ENCODE results near the gene TUBA8.
"Not testable (repeated sequence)": the region's sequence is repeated elsewhere in the genome, so short reads cannot be mapped to it uniquely, and the experiment has no call there.

Gene TUBA8

DNA sequence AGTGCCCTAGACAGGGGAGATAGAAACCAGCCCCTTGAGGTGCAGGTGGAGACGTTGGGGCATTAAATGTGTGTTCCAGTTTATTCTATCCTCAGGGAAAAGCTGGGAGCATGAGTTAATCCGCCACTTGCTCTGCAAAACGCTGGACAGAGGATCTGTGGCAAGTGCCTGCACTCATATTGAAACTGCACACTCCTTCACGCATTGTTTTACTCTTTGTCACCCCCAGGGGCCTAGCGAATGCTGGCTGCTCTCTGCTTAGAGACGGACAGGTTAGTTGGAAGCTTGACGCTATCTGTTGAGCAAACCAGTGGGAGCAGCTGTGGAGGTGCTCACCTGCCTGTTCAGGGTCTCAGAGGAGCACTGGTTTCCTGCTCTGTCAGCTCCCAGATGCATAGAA is 53.2 kb downstream of the TUBA8 start:
- H3K36me3 ChIP-seq (ENCODE audit: control insufficient read depth, insufficient read depth, low read length, severe bottlenecking); DNase-seq (ENCODE audit: low read depth); H3K4me1 ChIP-seq (ENCODE audit: control insufficient read depth, insufficient read depth, low read length); H3K9me3 ChIP-seq (ENCODE audit: control insufficient read depth, low read length); H3K9ac ChIP-seq (ENCODE audit: low read length); H3K27me3 ChIP-seq (replicated peaks; ENCODE audit: control insufficient read depth, insufficient read depth, low read length); H3K4me3 ChIP-seq (ENCODE audit: low read length): not testable (repeated sequence)

DNA sequence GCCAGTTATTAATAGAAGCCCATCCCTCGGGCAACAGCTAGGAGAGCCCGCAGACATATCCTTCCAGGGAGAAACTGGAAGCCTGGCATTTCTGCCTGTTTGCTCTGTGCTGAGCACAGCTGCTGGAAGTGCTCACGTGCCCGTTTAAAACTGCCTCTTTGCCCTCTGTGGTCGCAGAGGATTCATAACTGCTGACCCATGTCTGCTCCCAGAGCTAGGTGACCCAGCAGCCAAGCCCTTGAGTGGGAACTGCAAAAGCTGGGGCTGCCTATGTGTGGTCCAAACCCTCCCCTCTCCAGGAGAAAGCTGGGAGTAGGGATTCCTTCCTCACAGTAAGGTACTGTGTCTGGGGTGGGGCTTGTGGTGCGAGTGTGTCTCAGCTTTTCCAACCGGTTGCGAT is 54.0 kb downstream of the TUBA8 start:
- H3K4me1 ChIP-seq (ENCODE audit: control insufficient read depth, insufficient read depth, low read length); H3K4me3 ChIP-seq (ENCODE audit: low read length); H3K27me3 ChIP-seq (replicated peaks; ENCODE audit: control insufficient read depth, insufficient read depth, low read length); H3K9ac ChIP-seq (ENCODE audit: low read length); H3K9me3 ChIP-seq (ENCODE audit: control insufficient read depth, low read length); DNase-seq (ENCODE audit: low read depth): not testable (repeated sequence)
- peaks cover 17% of the 10 kb centered on the region for H3K36me3 ChIP-seq (ENCODE audit: control insufficient read depth, insufficient read depth, low read length, severe bottlenecking)

DNA sequence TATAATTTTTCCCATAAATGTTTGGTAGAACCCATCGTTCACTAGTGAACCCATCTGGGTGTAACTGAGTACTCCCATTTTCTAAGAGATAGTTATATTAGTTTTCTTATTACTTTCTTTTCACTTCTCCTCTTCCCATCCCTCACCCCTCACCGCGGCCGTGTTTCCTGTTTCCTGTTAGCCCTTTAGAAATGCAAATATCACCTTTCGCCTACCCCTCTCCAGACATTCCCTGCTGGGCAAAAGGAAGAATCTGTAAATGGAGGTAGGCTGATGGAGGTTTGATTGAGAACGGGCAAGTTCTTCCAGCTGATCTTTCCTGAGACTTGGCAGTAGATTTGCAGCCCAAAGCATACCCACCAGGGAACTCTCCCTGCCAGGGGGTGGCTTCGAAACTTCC is 54.7 kb downstream of the TUBA8 start:
- not testable (repeated sequence) for H3K9me3 ChIP-seq (ENCODE audit: control insufficient read depth, low read length); H3K4me1 ChIP-seq (ENCODE audit: control insufficient read depth, insufficient read depth, low read length); DNase-seq (ENCODE audit: low read depth); H3K9ac ChIP-seq (ENCODE audit: low read length); H3K4me3 ChIP-seq (ENCODE audit: low read length); H3K27me3 ChIP-seq (replicated peaks; ENCODE audit: control insufficient read depth, insufficient read depth, low read length)
- peaks cover 18% of the 10 kb centered on the region for H3K36me3 ChIP-seq (ENCODE audit: control insufficient read depth, insufficient read depth, low read length, severe bottlenecking)

DNA sequence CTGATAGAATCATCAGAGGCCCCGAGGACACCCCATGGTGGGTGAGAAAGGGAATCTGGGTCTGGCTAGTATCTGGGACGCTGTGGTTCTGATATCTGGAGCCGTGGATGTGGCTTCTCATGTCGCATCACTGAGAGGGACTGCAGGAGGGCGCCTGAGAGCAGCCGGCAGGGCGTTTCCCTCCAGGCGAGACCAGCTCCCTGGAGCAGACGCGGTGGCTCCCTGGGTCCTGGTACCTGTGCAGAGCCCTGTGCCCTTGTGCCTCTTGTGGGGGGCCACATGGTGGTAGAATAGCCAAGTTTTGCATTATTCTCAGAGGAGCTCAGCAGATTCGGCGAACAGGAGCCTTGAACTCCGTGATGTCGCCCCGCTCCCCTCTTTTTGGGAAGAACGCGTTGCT is 59.7 kb downstream of the TUBA8 start:
- peaks cover 20% of the 10 kb centered on the region for H3K36me3 ChIP-seq (ENCODE audit: control insufficient read depth, insufficient read depth, low read length, severe bottlenecking)
- H3K9ac ChIP-seq (ENCODE audit: low read length); H3K27me3 ChIP-seq (replicated peaks; ENCODE audit: control insufficient read depth, insufficient read depth, low read length); H3K4me1 ChIP-seq (ENCODE audit: control insufficient read depth, insufficient read depth, low read length); H3K9me3 ChIP-seq (ENCODE audit: control insufficient read depth, low read length); DNase-seq (ENCODE audit: low read depth); H3K4me3 ChIP-seq (ENCODE audit: low read length): not testable (repeated sequence)

DNA sequence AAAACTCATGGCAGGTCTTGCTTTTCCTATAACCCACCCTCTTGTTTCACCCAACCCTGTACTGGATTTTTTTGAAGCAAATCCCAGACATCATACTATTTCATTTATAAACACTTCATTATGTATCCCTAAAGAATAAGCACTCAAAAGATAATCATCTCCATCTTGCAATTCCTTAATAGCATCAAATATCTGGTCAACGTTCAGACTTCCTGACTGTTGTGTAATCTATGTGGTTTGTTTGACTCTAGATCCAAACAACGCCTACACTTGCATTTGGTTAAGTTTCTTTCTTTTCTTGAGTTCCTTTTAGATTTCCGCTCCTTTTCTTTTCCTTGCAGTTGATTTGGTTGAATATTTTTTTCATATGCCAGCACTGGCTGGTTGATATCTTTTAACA is 61.6 kb downstream of the TUBA8 start:
- not testable (repeated sequence) for H3K27me3 ChIP-seq (replicated peaks; ENCODE audit: control insufficient read depth, insufficient read depth, low read length); H3K9ac ChIP-seq (ENCODE audit: low read length); DNase-seq (ENCODE audit: low read depth); H3K4me1 ChIP-seq (ENCODE audit: control insufficient read depth, insufficient read depth, low read length); H3K4me3 ChIP-seq (ENCODE audit: low read length); H3K9me3 ChIP-seq (ENCODE audit: control insufficient read depth, low read length)
- H3K36me3 ChIP-seq (ENCODE audit: control insufficient read depth, insufficient read depth, low read length, severe bottlenecking) = peaks cover 20% of the 10 kb centered on the region

DNA sequence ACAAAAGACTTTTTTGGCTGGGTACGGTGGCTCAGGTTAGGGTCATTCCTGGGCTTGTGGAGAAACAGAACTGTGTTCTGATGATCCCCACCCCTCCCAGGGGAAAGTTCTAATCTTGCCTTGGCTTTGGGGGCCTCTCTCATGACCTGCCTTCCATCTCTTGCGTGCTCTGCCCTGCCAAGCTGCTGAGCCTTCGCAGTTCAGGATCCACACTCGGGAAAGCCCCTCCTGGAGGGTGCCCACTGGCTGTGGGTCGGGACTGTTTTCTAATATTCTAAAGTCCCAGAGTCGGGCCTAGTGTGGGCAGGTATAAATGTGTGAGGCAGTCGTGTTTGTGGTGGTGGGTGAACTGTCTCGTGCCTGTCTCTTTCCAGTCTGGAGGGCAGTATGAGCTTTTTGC is 62.2 kb downstream of the TUBA8 start:
- not testable (repeated sequence) for H3K27me3 ChIP-seq (replicated peaks; ENCODE audit: control insufficient read depth, insufficient read depth, low read length); H3K9me3 ChIP-seq (ENCODE audit: control insufficient read depth, low read length); H3K9ac ChIP-seq (ENCODE audit: low read length); DNase-seq (ENCODE audit: low read depth); H3K4me3 ChIP-seq (ENCODE audit: low read length); H3K4me1 ChIP-seq (ENCODE audit: control insufficient read depth, insufficient read depth, low read length)
- H3K36me3 ChIP-seq (ENCODE audit: control insufficient read depth, insufficient read depth, low read length, severe bottlenecking) = peaks cover 19% of the 10 kb centered on the region

DNA sequence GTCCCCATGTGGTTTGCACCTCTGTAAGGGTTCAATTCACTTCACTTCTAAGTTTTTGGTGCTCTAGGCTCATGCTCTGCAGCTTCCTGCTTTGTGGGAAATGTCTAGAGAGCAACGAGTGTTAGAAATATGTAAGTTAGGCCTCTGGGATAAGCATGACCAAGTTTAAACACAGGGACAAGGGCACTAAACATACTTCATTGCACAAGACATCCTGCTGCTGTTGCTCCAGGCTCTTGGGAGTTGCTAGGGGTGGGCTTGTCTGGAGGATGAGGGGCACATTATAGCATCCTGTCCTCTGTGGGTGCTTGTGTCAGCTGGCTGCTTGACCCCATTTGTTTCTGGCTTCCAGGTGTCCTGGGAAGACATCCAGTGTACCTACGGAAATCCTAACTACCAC is 62.8 kb downstream of the TUBA8 start:
- not testable (repeated sequence) for H3K9ac ChIP-seq (ENCODE audit: low read length); H3K4me1 ChIP-seq (ENCODE audit: control insufficient read depth, insufficient read depth, low read length); H3K9me3 ChIP-seq (ENCODE audit: control insufficient read depth, low read length); DNase-seq (ENCODE audit: low read depth); H3K4me3 ChIP-seq (ENCODE audit: low read length); H3K27me3 ChIP-seq (replicated peaks; ENCODE audit: control insufficient read depth, insufficient read depth, low read length)
- H3K36me3 ChIP-seq (ENCODE audit: control insufficient read depth, insufficient read depth, low read length, severe bottlenecking) = peaks cover 13% of the 10 kb centered on the region
